Activated T-helper 1 cell treated with anti-CD3 and anti-CD28 coated beads, Interleukin-12 subunit alpha, Interleukin-12 subunit beta, Interleukin-2, Interleukin-4 antibody, amounts not matched to agents 30 ng/mL and 10 ng/mL and 1 ng/mL, durations not matched to agents 14 hours and 24 hours and 36 hours (primary cell): ENCODE results near the gene KCNMB3. TPM values are rescaled to one million over a fixed set of nuclear protein-coding genes. Genes with fewer than 3 reads are reported as not detected.
"Not testable (repeated sequence)": the region's sequence is repeated elsewhere in the genome, so short reads cannot be mapped to it uniquely, and the experiment has no call there.

Experiments
- DNase-seq: peaks from one replicate; pipeline ENCODE4 v3.0.0; 2021; ENCODE audit warnings: low spot score
- H3K27ac Mint-ChIP-seq: one replicate; pipeline ENCODE4 v1.8.0; 2021; ENCODE audit warnings: mild to moderate bottlenecking, mixed read lengths
- H3K27me3 Mint-ChIP-seq: one replicate; pipeline ENCODE4 v1.8.0; 2022; ENCODE audit warnings: mild to moderate bottlenecking, moderate library complexity, mixed read lengths; ENCODE audit not compliant: insufficient read depth
- H3K36me3 Mint-ChIP-seq: one replicate; pipeline ENCODE4 v1.8.0; 2021; ENCODE audit warnings: low read depth, mixed read lengths
- H3K4me1 Mint-ChIP-seq: one replicate; pipeline ENCODE4 v1.8.0; 2021; ENCODE audit warnings: low read depth, mixed read lengths
- H3K4me3 Mint-ChIP-seq: one replicate; pipeline ENCODE4 v1.8.0; 2021; ENCODE audit warnings: mild to moderate bottlenecking, moderate library complexity, mixed read lengths
- H3K9me3 Mint-ChIP-seq: one replicate; pipeline ENCODE4 v1.8.0; 2021; ENCODE audit warnings: mixed read lengths
- intact Hi-C: fragments of 100-400 bp; cut with micrococcal nuclease; formaldehyde crosslinking; loops from one replicate; pipeline ENCODE4 v1.15.1; 2024
- total RNA-seq: library from RNA; stranded (reverse); gene quantifications from 2 replicates; pipeline ENCODE4 v1.2.3, GENCODE V29; 2022

The KCNMB3 gene
- total RNA-seq, 1 donor from 2014 or later = 0.10 TPM

DNA sequence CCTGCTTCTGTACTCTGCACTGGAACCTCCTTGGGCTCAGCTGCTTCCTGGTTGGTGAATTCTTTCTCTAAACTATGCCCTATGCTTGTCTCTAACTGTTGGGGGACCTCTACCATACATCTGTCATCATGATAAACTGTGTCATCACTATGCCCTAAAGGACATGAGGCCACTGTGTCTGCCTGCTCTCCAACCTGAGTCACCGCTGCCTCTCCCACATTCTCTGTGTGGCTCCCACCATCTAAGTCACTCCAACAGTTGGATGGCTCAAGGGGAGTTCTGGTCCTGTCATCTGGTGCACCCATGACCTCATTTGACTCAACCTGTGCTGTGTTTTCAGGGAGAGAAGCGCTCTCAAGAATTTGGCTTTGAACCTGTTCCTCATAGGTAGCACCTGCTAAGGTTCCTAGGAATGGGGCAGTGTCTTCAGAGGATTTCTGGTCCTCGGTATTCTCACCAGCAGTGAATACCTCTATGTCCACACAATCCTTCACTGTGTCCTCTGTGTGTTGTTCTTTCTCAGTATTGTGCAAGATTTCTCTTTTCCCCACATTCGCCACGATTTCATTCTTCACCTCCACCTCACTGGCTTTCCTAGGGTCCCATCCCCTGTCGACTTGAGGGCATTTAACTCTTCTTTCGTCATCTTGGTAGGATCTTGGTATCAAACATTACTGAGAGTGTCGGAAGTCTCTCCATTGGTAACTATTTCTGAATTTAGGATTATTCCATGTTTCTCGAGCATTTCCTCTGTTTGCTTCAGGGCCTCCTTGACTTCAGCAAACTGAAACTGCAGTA is 9.2 kb upstream of the KCNMB3 start:
- not testable (repeated sequence) for H3K27ac Mint-ChIP-seq, DNase-seq, H3K36me3 Mint-ChIP-seq, H3K9me3 Mint-ChIP-seq
- Mint-ChIP-seq H3K4me1 (peaks cover 13% of the 10 kb centered on the region), H3K27me3 (peaks cover 13% of the 10 kb centered on the region), H3K4me3 (peak overlapping the region; percentile 21)
- intact Hi-C loops = loop anchor here (5.0 kb wide), 2 partner anchors 57 to 243 kb away; no protein-coding TSS in a partner anchor

GRCh38 chr3:179258820-179259219 is 7.9 kb upstream of the KCNMB3 start:
- peaks cover 13% of the 10 kb centered on the region for H3K4me1 Mint-ChIP-seq
- no peak for DNase-seq
- peaks cover 14% of the 10 kb centered on the region for H3K27me3 Mint-ChIP-seq
- H3K36me3 Mint-ChIP-seq = no peaks in the 10 kb centered on the region
- no peak overlapping the region for H3K4me3 Mint-ChIP-seq
- H3K27ac Mint-ChIP-seq = no peak overlapping the region
- intact Hi-C loops = no loop called here
- no peaks in the 10 kb centered on the region for H3K9me3 Mint-ChIP-seq

DNA sequence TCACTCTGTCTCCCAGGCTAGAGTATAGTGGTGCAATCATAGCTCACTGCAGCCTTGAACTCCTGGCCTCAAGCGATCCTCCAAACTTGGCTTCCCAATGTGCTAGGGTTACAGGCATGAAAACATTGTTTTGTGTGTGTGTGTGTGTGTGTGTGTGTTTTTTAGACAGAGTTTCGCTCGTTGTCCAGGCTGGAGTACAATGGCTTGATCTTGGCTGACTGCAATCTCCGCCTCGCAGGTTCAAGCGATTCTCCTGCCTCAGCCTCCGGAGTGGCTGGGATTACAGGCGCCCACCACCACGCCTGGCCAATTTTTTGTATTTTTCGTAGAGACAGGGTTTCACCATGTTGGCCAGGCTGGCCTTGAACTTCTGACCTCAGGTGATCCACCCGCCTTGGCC is 6.8 kb upstream of the KCNMB3 start:
- H3K27ac Mint-ChIP-seq, H3K36me3 Mint-ChIP-seq, H3K9me3 Mint-ChIP-seq, intact Hi-C loops, H3K4me3 Mint-ChIP-seq, DNase-seq: not testable (repeated sequence)
- H3K4me1 Mint-ChIP-seq = peaks cover 13% of the 10 kb centered on the region
- peaks cover 14% of the 10 kb centered on the region for H3K27me3 Mint-ChIP-seq

DNA sequence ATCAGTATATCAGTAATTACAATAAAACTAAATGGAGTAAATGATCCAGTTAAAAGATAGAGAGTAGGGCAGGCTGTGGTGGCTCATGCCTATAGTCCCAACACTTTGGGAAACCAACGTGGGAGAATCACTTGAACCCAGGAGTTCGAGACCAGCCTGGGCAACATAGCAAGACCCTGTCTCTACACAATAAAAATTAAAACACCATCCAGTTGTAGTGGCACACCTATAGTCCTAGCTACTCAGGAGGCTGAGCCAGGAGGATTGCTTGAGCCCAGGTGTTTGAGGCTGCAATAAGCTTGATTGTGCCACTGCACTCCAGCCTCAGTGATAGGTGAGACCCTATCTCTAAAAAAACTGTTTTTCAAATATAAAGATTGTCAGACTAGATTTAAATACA is 5.9 kb upstream of the KCNMB3 start:
- Mint-ChIP-seq H3K4me3 (no peak overlapping the region), H3K9me3 (no peaks in the 10 kb centered on the region), H3K27me3 (peaks cover 14% of the 10 kb centered on the region), H3K4me1 (peaks cover 13% of the 10 kb centered on the region), H3K36me3 (no peaks in the 10 kb centered on the region), H3K27ac (no peak overlapping the region)
- DNase-seq = no peak
- intact Hi-C loops = no loop called here

GRCh38 chr3:179247289-179248015 is 3.5 kb downstream of the KCNMB3 start:
- no peaks in the 10 kb centered on the region for H3K9me3 Mint-ChIP-seq
- H3K4me1 Mint-ChIP-seq = no peaks in the 10 kb centered on the region
- no peak overlapping the region for H3K4me3 Mint-ChIP-seq
- DNase-seq = no peak
- no peak overlapping the region for H3K27ac Mint-ChIP-seq
- intact Hi-C loops = no loop called here
- no peaks in the 10 kb centered on the region for H3K27me3 Mint-ChIP-seq
- H3K36me3 Mint-ChIP-seq = no peaks in the 10 kb centered on the region

DNA sequence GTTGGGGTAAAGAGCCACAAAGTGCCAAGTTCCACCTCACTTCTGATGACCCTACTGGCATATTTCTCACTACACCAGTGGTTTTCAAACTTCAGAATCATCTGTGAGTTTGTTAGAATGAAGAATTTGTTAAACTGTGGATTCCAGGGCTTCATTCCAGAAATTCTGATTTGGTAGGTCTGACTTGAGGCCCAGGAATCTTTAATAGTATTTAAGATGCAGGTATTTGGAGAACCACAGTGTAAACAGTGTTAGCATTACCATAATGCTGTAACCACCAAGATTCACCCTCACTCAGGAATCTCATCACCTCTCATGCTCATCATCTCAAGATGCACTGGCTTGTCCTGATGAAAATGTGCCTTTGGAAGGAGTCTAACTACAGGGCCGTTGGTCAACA is 6.0 kb downstream of the KCNMB3 start:
- no peaks in the 10 kb centered on the region for H3K27me3 Mint-ChIP-seq
- no peaks in the 10 kb centered on the region for H3K9me3 Mint-ChIP-seq
- H3K4me1 Mint-ChIP-seq = no peaks in the 10 kb centered on the region
- no peaks in the 10 kb centered on the region for H3K36me3 Mint-ChIP-seq
- no peak overlapping the region for H3K4me3 Mint-ChIP-seq
- no peak for DNase-seq
- no peak overlapping the region for H3K27ac Mint-ChIP-seq
- intact Hi-C loops = no loop called here

- H3K4me3 Mint-ChIP-seq, H3K27me3 Mint-ChIP-seq, H3K4me1 Mint-ChIP-seq, H3K36me3 Mint-ChIP-seq, DNase-seq, H3K27ac Mint-ChIP-seq, H3K9me3 Mint-ChIP-seq, intact Hi-C loops: not testable (repeated sequence)
Measured at GRCh38 chr3:179242859-179243258, 8.1 kb downstream of the KCNMB3 start.

GRCh38 chr3:179240299-179240698 is 10.6 kb downstream of the KCNMB3 start:
- DNase-seq, intact Hi-C loops, H3K27me3 Mint-ChIP-seq, H3K27ac Mint-ChIP-seq, H3K4me1 Mint-ChIP-seq, H3K36me3 Mint-ChIP-seq, H3K4me3 Mint-ChIP-seq, H3K9me3 Mint-ChIP-seq: not testable (repeated sequence)

GRCh38 chr3:179236669-179237301 is 14.1 kb downstream of the KCNMB3 start:
- H3K4me3 Mint-ChIP-seq = no peak overlapping the region
- intact Hi-C loops = no loop called here
- no peak for DNase-seq
- peaks cover 6% of the 10 kb centered on the region for H3K4me1 Mint-ChIP-seq
- H3K27ac Mint-ChIP-seq = no peak overlapping the region
- H3K9me3 Mint-ChIP-seq = no peaks in the 10 kb centered on the region
- peaks cover 14% of the 10 kb centered on the region for H3K36me3 Mint-ChIP-seq
- no peaks in the 10 kb centered on the region for H3K27me3 Mint-ChIP-seq

DNA sequence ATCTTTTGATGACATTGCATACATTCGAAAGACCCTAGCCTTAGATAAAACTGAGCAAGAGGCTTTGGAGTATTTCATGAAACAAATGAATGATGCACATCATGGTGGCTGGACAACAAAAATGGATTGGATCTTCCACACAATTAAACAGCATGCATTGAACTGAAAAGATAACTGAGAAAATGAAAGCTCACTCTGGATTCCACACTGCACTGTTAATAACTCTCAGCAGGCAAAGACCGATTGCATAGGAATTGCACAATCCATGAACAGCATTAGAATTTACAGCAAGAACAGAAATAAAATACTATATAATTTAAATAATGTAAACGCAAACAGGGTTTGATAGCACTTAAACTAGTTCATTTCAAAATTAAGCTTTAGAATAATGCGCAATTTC is 16.7 kb downstream of the KCNMB3 start:
- Mint-ChIP-seq H3K27ac (no peak overlapping the region), H3K9me3 (no peaks in the 10 kb centered on the region), H3K36me3 (peaks cover 27% of the 10 kb centered on the region), H3K27me3 (no peaks in the 10 kb centered on the region), H3K4me3 (no peak overlapping the region), H3K4me1 (peaks cover 6% of the 10 kb centered on the region)
- no peak for DNase-seq
- intact Hi-C loops = no loop called here

DNA sequence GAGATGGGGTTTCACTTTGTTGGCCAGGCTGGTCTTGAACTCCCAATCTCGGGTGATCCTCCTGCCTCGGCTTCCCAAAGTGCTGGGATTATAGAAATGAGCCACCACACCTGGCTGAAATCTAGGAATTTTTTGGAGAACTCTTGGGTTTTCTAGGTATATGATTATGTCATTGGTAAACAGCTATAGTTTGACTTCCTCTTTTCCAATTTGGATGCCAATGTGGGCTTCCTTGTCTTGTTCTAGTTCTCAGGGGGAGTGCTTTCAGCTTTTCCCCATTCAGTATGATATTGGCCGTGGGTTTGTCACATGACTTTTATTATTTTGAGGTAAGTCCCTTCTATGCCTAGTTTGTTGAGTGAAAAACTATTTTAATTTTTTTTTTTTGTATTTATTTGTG is 17.9 kb downstream of the KCNMB3 start:
- DNase-seq = no peak
- H3K27ac Mint-ChIP-seq = no peak overlapping the region
- H3K9me3 Mint-ChIP-seq = no peaks in the 10 kb centered on the region
- H3K27me3 Mint-ChIP-seq = no peaks in the 10 kb centered on the region
- intact Hi-C loops = no loop called here
- peaks cover 6% of the 10 kb centered on the region for H3K4me1 Mint-ChIP-seq
- no peak overlapping the region for H3K4me3 Mint-ChIP-seq
- peaks cover 27% of the 10 kb centered on the region for H3K36me3 Mint-ChIP-seq

DNA sequence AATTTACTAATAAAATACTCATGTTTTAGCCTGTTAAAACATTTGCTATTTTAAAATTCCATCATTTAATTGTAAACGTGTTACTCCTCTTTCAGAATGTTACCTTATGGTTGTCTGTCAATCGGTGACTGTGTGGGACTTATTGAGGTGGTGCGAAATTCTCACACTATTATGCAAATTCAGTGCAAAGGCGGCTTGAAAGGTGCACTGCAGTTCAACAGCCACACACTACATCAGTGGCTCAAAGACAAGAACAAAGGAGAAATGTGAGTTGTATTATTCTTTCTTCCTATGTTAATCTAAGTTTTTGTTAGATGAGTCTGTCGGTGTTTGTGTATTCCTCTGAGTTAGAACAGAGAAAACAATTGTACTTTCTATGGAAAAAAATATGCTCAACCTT is 21.7 kb downstream of the KCNMB3 start:
- intact Hi-C loops = no loop called here
- no peak overlapping the region for H3K27ac Mint-ChIP-seq
- DNase-seq = no peak
- H3K36me3 Mint-ChIP-seq = peaks cover 33% of the 10 kb centered on the region
- no peaks in the 10 kb centered on the region for H3K27me3 Mint-ChIP-seq
- H3K4me1 Mint-ChIP-seq = peaks cover 5% of the 10 kb centered on the region
- no peak overlapping the region for H3K4me3 Mint-ChIP-seq
- no peaks in the 10 kb centered on the region for H3K9me3 Mint-ChIP-seq

GRCh38 chr3:179227349-179227748 is 23.6 kb downstream of the KCNMB3 start:
- Mint-ChIP-seq H3K4me3 (no peak overlapping the region), H3K4me1 (peaks cover 5% of the 10 kb centered on the region), H3K27me3 (no peaks in the 10 kb centered on the region), H3K36me3 (peaks cover 37% of the 10 kb centered on the region), H3K27ac (no peak overlapping the region), H3K9me3 (no peaks in the 10 kb centered on the region)
- no peak for DNase-seq
- intact Hi-C loops = no loop called here
